Pons (tissue), 1 donor: ENCODE data around the gene TGFBR3.

Experiments used
- DNase-seq: peaks from one replicate; pipeline ENCODE4 v3.0.0-alpha.2; 2016; ENCODE audit warnings: low spot score

The TGFBR3 gene

GRCh38 chr1:91826248-91826647, 59.7 kb downstream of the TGFBR3 start:
- DNase-seq, result no peak

DNA sequence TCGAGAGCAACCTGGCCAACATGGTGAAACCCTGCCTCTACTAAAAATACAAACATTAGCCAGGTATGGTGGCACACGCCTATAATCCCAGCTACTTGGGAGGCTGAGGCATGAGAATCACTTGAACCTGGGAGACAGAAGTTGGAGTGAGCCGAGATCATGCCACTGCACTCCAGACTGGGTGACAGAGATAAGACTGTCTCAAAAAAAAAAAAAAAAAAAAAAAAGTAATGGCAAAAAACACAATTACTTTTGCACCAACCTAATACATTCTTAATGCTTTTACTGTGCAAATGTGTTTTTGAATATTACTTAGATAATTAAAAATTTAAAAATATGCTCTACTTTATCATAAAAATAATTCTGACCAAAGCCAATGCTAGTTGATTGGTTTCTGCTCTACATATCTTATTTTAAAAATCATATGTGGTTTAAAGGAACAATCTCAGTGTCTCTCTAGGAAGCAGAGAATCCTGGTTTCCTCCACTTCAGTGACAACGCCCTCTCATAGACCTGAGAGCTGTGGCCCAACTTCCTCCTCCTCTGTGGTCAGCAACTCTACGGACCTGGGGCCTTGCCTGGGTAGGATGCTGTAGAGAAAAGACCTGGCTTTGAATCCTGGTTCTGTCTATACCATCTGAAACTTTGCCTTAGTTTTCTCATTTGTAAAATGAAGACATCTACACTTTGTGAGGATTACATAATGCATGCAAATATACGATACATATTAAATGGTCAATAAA, 64.7 kb downstream of the TGFBR3 start:
- DNase-seq, result no peak

DNA sequence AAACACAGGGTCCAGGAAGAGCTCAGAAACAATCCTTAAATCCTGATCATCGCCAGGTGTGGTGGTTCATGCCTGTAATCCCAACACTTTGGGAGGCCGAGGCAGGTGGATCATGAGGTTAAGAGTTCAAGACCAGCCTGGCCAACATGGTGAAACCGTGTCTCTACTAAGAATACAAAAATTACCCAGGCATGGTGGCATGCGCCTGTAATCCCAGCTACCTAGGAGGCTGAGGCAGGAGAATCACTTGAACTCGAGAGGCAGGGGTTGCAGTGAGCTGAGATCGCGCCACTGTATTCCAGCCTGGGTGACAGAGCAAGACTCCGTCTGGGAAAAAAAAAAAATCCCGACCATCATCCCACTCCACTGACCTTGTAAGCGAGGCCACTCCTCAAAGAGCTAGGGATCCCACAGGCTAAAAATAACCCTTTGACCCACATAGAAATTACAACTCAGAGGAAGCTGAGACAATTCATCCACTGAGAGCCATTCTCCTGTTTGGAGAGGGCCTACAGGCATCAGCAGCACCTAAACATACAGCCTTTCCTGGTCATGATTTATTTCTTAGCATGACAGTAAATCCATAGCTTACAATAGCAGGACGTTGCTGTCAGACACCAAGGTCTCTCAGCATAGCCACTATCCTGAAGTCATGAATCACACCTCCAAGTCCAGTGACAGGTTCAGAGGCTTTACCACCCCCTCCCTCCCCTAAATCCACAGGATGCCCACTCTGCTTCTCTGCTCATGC, 66.7 kb downstream of the TGFBR3 start:
- no peak for DNase-seq

DNA sequence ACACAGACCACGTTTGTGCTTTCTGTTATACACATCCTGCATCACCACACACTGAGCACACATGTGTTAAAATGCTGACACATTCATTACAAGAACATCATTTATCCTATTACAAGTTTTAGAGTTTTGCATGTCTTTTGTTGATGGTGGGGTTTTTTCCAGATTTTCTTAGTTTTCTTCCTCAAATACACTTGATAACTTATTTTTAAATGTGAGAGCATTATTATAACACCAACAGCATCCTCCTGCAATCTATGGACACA, 67.3 kb downstream of the TGFBR3 start:
- DNase-seq, result no peak

DNA sequence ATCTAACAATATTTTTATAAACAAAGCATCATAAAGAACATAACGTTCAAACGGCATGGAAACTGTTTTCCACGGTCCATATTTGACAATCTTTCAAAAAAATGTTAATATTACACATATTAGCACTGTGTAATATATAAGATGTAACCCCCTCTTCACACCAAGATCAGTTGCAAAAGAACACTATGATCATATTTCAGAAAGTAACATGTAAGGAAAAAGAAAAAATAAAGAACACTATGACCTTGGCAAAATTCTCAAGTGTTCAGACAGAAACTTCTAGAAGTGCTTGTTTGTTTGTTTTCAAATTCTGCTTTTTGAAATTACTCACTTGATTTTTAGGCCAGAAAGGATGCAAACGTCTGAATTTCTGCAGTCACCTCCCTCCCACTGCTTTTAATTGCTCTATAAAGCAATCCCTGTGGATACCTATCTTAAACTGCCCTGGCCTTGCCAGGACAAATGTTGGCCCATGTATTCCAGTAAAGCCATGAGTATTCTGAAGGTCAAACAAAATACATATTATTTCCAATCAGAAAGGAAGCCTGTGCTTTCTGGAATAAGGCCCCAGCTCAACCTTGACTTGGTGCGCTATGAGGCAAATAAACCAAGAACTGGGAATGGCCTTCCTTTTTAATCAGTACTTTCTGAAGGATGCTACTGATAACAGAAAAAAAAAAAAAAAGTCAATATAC, 68.6 kb downstream of the TGFBR3 start:
- no peak for DNase-seq

- no peak for DNase-seq
These were observed 69.9 kb downstream of the TGFBR3 start for GRCh38 chr1:91816031-91816430.

GRCh38 chr1:91814448-91814847, 71.5 kb downstream of the TGFBR3 start:
- no peak for DNase-seq

- DNase-seq, result no peak
These were observed 72.1 kb downstream of the TGFBR3 start for GRCh38 chr1:91813813-91814212.

DNA sequence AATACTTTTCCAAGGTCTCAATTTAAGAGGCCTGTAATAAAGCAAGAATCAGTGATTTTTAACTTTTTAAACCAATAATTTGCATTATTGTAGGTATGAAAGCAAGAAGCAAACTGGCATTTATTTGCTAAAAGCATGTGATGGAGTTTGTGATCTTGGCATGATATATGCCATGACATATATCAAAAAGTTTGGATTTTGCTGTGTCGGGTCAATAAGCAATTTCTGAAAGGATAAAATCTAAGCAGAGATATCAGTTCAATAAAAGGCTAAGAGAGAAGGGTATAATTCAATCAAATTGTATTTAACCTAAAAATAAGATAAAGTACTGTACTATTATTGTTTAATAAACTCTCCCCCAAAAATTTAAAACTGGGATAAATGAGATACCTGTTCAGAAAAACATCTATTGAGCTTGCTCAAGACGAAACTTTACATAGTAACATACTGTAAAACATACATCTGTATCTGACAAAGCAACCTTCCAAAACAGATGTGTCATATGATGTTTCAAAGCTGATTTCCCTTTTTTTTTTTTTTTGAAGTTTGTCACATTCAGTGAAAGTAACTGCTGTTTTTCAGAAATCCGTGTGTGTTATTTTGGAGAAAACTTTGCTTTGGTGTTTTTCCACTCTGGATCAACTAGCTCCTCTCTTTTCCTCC, 74.5 kb downstream of the TGFBR3 start:
- DNase-seq, result no peak

DNA sequence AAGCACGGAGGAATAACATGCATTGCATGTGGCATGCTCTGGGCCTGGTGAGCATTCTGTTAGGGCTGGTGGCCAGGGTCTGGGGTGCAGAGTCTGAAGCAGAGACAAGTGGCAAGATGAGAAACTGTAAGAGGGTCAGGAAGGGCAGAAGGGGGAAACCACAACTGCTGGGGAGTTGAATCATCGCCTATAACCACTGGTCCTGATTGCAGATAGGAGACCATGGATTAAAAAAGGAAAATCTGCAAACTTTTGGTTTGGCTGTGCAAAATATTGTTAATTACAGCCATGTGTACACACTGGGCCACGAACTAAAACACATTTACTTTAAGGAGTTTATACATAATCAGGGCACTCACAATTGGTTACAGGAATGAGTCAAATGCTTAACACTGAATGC, 76.6 kb downstream of the TGFBR3 start:
- DNase-seq, result no peak

GRCh38 chr1:91807921-91808620, 77.9 kb downstream of the TGFBR3 start:
- no peak for DNase-seq

GRCh38 chr1:91806769-91807700, 78.9 kb downstream of the TGFBR3 start:
- no peak for DNase-seq

DNA sequence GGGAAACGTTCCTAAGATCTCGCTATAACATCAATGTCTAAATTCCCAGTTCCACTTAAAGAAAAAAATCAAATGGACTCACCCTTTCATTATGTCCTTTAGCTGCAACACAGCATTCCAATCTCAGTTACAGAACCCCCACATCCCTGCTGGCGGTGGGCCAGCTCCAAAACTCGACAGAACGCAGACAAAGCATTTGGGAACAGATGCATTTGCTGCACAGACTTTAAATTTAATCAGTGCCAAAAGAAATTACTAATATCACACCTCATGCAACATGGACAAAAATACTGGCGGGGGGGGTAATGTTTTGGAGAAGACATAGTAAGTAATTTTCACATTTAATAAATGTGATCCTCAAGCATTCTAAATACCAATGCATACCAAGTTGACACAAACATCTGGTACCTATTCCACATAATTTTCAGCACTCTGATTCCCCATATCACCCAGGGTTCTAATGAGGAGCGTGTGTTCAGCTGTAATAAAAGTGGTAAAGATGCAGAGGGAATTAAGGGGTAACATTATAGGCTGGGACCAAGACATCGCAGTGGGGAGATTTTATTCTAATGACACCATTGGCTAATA, 79.7 kb downstream of the TGFBR3 start:
- DNase-seq, result no peak

DNA sequence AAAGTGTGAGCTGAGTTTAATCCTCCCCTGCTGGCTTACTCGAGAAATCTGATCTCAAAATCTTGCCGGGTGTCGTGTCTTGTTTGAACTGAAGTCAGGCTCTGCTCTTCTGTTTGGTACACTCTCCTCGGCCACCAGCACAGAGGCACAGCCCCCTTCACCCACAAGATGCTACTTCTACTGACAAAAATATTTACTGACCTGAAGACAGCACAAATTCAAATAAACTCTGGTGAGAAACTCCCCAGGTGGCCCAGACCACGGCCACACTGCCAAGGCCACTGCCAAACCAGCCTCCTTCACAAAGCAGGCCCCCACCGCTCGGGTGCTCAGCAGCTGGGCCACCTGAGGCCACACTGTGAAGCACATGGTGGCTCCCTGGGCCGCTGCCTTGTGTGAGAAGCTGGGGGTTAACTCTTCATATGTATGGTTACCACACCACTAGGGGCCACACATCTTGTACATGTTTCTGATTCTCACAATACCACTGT, 80.6 kb downstream of the TGFBR3 start:
- DNase-seq, result no peak

DNA sequence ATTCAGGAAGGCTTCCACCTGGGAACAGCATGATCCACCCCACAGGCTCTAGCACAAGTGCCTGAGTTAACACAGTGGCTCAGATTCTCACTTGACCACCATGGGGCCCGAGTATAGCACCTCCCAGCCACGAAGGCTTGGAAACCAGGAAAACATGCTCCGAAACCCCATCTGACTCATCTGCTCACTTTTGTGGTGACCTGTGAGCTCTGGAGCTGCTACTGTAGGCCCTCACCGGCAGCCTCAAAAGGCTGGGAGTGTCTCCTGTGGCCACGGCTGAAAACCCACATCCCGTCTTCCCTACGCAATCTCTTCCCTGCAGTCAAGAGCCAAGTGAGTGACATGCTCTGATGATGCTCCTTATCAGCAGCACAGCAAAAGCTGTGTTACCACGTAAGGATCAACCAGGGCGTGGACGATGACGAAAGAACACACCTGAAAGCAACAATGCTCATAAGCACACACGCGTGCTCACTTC, 81.4 kb downstream of the TGFBR3 start:
- DNase-seq, result no peak

DNA sequence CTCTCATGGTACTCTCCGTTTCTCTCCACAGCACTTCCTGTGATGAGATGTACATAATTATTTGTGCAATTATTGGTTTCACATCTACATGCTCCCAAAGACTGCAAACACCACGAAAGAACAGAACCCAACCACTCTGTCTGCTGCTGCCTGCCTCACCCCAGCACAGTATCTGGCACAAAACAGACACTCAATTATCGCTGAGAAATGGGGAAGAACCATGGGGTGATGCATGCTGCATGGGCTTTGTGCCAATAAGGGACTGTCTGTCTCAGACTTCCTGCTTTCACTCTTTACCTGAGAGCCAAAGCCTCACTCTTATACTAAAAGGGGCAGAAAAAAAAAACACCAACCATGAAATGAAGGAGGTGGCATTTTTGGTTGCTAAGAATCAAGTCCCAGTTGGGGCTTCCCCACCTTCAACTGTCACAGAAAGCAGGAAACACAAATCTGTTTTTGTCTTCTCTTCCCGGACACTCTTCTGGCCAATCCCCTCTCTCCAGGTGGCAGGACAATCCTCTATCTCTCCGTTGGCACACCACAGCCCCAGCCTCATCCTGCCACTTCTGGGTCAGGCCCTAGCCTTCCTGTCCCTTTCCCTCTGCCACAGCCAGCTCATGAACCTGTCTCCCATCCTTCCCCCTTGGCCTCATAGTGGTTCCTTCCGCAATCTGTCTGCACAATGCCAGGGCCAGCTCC, 82.0 kb downstream of the TGFBR3 start:
- no peak for DNase-seq

DNA sequence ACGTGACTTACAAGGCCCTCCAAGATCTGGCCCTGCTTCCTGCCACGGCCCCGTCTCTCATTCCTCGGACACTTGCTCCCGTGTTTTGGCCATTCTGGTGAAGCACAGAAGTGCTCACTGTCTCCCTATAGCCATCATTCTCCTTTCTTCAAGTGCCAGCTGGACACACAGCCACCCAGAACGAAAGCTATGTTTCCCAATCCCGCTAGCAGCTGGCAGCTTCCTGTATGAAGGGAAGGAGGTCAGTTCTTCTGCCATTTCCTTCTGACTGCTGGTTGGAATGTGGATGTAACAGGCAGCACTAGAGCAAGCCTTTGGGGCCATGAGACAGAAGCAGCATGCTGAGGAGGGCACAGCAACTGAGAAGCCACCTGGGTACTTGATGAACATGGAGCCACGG, 82.8 kb downstream of the TGFBR3 start:
- no peak for DNase-seq

DNA sequence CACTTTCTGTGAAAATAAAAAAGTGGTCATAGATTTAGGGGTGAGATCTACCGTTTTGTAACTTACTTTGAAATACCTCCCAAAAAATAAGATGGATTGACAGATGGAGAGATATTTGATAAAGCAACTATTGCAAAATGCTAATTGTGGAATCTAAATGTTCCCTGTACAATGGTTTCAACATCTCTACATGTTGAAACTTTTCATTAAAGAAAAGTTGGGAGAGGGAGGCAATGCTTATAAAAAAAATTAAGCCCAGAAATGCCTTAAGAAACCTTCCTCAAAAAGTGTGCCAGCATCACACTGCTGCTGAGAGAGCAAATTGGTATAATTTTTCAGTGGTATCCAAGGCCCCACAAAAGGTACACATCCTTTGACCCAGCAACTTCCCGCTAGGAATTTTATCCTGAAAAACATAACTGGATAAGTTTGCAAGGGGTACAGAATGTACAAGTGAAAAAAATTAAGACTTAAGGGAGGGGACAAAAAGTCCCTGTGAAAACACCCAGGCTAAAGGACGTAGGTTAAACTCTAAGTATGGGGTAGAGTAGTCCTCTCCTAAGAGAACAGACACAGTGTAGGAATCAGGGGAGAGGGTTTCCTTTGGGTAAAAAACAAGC, 84.3 kb downstream of the TGFBR3 start:
- DNase-seq, result no peak

GRCh38 chr1:91799863-91800262, 86.1 kb downstream of the TGFBR3 start:
- DNase-seq, result no peak
